ENCODE results near the gene GOLGA5.
A peak's percentile ranks its signal among the peaks of the same experiment; 100 is the strongest.
"Not testable (repeated sequence)": the region's sequence is repeated elsewhere in the genome, so short reads cannot be mapped to it uniquely, and the experiment has no call there.

The GOLGA5 gene, protein sequence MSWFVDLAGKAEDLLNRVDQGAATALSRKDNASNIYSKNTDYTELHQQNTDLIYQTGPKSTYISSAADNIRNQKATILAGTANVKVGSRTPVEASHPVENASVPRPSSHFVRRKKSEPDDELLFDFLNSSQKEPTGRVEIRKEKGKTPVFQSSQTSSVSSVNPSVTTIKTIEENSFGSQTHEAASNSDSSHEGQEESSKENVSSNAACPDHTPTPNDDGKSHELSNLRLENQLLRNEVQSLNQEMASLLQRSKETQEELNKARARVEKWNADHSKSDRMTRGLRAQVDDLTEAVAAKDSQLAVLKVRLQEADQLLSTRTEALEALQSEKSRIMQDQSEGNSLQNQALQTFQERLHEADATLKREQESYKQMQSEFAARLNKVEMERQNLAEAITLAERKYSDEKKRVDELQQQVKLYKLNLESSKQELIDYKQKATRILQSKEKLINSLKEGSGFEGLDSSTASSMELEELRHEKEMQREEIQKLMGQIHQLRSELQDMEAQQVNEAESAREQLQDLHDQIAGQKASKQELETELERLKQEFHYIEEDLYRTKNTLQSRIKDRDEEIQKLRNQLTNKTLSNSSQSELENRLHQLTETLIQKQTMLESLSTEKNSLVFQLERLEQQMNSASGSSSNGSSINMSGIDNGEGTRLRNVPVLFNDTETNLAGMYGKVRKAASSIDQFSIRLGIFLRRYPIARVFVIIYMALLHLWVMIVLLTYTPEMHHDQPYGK

DNA sequence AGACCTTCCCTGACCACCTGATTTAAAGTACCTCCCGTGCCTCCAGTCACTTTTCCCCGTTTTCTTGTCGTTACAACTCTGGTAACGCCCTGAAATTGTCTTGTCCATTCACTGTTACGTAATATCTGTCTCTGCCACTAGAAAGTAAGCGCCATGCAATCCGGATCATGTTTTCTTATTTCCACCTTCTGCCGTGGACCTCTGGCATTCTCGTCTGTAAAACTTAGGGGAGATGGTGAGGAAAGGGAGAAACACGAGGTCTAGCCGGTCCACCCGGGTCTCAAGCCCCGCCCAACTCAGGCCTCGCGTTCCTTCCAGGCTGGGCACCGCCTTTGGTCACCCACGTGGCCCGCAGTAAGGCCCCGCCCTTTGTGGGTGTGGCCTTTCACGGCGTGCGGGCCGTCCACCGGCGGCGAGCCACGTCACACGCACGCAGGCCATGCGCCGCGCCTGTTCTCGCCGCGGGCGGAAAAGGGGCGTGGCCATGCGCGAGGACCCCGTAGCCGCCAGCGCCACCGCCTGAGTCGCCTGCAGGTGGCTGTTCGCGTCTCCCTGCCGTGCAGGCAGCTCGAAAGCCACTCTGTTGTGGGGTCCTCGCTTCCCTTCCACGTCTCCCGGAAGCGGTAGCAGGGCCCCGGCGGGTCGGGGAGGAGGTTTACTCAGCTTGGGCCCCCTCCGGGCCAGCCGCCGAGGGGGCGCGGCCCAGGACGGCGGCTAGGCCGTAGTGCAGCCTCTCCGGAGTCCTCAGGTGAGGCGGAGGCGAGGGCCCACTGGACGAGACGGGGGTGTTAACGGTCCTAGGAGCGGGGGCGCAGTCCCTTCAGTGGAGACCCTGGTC is at the start of gene GOLGA5:
GOLGA5 (plus strand) TSS at position 597 of the 838 bp plus-strand sequence. CDS start 3,133 bp downstream, outside the sequence.
- DNase-seq: peak; percentile 98

- DNase-seq: no peak
These were observed 46.3 kb upstream of the GOLGA5 start for GRCh38 chr14:92747701-92748258.

DNA sequence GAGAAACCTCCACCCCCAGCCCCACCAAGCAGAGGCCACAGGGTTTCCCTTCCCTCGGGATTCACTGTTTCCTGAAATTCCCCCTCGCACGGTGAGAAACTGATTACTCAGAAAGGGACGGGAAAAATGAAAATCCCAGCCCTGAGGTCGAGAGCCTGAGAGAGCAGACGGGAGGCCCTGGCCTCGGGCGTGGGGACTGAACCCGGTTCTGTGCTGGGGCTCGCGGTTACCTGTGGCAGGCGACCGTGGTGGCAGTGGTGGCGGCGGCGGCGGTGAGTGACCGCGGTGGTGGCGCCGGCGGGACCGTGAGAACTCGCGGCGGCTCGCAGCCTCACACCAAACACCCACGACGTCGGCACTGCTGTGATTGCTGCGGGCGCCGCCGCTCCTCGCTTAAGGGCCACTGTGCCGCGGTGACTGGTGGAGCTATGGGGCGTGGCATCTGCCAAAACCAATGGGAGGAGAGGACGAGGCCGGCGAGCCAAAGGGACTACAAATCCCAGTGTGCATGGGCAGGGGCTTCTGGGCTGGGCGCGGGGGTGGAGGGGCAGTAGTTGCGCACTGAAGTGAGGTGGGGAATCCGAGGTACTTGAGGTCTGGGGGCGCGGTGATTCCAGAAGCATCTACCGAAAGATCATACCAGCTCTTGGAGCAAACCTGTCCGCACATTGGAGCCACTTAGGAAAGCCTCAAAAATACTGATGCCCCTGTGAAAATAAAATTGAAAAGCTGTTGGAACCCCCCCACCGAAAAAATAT is 45.7 kb upstream of the GOLGA5 start, which contains the start of gene LGMN:
LGMN (minus strand) TSS at position 369 of the 758 bp plus-strand sequence. CDS start 15,841 bp downstream, outside the sequence.
- DNase-seq: peak; percentile 92

DNA sequence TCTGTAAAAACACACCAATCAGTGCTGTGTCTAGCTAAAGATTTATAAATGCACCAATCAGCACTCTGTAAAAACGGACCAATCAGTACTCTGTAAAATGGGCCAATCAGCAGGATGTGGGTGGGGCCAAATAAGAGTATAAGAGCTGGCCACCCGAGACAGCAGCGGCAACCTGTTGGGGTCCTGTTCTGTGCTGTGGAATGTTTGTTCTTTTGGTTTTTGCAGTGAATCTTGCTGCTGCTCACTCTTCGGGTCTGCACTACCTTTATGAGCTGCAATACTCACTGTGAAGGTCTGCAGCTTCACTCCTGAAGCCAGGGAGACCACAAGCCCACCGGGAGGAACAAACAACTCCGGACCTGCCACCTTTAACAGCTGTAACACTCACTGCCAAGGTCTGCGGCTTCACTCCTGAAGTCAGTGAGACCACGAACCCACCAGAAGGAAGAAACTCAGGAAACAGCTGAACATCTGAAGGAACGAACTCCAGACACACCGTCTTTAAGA is 43.8 kb upstream of the GOLGA5 start:
- peak; percentile 68 for DNase-seq

GRCh38 chr14:92750994-92751400 is 43.1 kb upstream of the GOLGA5 start:
- DNase-seq: no peak

- DNase-seq: no peak
These were observed 42.3 kb upstream of the GOLGA5 start for GRCh38 chr14:92751819-92752218.

GRCh38 chr14:92753250-92753649 is 40.9 kb upstream of the GOLGA5 start:
- peak; percentile 48 for DNase-seq

GRCh38 chr14:92754966-92755365 is 39.1 kb upstream of the GOLGA5 start:
- no peak for DNase-seq

GRCh38 chr14:92755495-92755894 is 38.6 kb upstream of the GOLGA5 start:
- DNase-seq: no peak

- no peak for DNase-seq
These were observed 37.7 kb upstream of the GOLGA5 start for GRCh38 chr14:92756446-92756845.

DNA sequence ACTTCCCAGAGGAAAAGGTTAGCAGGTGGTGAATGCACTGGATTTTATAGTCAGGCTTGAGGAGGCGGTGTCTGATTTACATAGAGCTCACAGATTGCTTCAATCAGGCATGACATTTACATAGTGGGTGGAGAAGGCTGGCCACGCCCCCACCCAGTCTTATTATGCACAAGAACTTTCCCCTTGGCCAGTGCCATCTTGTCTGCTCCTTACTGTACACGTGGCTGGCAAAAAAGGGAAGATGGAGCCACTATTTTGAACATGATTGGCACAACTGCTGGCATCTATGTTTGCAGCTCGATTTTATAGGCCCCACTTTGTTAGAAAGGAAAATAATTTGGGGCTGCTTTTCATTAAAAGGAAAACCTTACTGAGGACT is 34.8 kb upstream of the GOLGA5 start:
- no peak for DNase-seq

GRCh38 chr14:92759679-92760523 is 34.2 kb upstream of the GOLGA5 start:
- DNase-seq: no peak

DNA sequence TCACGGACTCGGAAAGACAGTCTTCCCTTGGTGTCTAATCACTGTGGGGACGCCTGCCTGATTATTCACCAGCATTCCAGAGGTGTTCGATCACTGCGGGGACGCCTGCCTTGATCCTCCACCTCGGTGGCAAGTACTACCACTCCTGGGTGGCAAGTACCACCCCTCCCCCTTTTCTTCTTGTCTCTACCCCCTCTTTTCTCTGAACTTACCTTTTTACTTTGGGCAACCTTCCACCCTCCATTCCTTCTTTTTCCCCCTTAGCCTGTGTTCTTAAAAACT is 33.6 kb upstream of the GOLGA5 start:
- DNase-seq: no peak

GRCh38 chr14:92763666-92764631 is 30.2 kb upstream of the GOLGA5 start:
- not testable (repeated sequence) for DNase-seq

DNA sequence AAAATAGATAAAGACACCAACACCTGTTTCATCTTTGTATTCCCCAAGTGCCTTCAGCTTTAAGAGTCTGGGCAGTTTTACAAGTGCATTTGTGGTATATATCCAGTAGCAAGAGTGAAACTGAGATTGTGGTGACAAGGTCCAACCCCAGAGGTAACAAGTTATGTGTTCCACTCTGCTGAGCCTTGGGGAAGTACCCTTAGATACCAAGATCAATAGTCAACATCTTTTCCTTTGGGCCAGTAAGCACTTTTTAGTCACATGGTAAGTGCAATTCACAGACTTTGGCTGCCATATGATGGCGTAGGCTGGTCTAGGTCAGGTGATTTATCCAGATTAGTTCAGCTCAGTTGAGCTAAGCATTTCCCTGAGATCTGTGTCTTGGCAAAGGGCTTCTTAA is 25.9 kb upstream of the GOLGA5 start:
- DNase-seq: peak; percentile 63

GRCh38 chr14:92768795-92769194 is 25.3 kb upstream of the GOLGA5 start:
- DNase-seq: no peak

GRCh38 chr14:92770484-92770883 is 23.6 kb upstream of the GOLGA5 start:
- DNase-seq: no peak

DNA sequence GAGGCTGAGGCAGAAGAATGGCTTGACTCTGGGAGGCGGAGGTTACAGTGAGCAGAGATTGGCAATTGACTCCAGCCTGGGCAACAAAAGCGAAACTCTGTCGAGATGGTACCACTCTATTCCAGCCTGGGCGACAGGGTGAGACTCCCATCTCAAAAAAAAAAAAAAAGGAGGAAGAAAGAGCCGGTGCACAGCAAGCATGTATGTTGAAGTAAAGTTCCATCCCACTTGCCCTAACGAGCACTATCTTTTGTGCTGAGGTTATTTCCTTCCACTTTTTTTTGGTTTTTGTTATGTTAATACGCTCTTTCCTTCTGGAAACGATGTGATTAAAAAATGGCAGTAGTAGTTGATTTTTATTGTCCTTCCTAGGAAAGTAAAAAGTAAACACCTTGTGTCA is 19.5 kb upstream of the GOLGA5 start:
- DNase-seq: no peak

DNA sequence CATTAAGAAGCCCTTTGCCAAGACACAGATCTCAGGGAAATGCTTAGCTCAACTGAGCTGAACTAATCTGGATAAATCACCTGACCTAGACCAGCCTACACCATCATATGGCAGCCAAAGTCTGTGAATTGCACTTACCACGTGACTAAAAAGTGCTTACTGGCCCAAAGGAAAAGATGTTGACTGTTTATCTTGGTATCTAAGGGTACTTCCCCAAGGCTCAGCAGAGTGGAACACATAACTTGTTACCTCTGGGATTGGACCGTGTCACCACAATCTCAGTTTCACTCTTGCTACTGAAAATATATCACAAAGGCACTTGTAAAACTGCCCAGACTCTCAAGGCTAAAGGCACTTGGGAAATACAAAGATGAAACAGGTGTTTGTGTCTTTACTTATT is 18.8 kb upstream of the GOLGA5 start:
- DNase-seq: peak; percentile 49

Data from CD4-positive, alpha-beta T cell treated with Interleukin-15 for 1 hour (primary cell).